CD4-positive, alpha-beta T cell (primary cell): ENCODE results near the gene GPR155. TPM values are rescaled to one million over a fixed set of nuclear protein-coding genes. Genes with fewer than 3 reads are reported as not detected.

ENCODE experiments used
- ATAC-seq: fragments of 200-7000 bp; cut with Tn5 transposase; one replicate; pipeline ENCODE4 v1.10.0; 2022; ENCODE audit warnings: mild to moderate bottlenecking; ENCODE audit not compliant: poor library complexity
- CTCF ChIA-PET: fragments of 350-600 bp; sonication (Branson Sonifier 250); formaldehyde crosslinking; loops from one replicate; lab custom pipeline; 2021; ENCODE audit warnings: antibody characterized with exemption, inconsistent platforms; lab: Charles Lee
- POLR2A ChIA-PET: fragments of 350-600 bp; sonication (Branson Sonifier 250); formaldehyde crosslinking; loops from one replicate; lab custom pipeline; 2021; ENCODE audit warnings: antibody characterized with exemption, inconsistent platforms; lab: Charles Lee
- DNase-seq, 14 experiments: peaks; one replicate each; pipeline ENCODE4 v3.0.0-alpha.2; 2013 to 2020; ENCODE audit warnings: mixed read lengths in 2 of 14
- H3K27ac ChIP-seq, 2 donors: one replicate each; pipeline versions ENCODE4 v1.5.1 to v1.7.0; 2013; ENCODE audit warnings: low read length in 2 of 2, low read depth in 1 of 2, mild to moderate bottlenecking in 1 of 2
- H3K27me3 ChIP-seq, 2 experiments: 1 replicate in 1 of 2; 2 replicates in 1 of 2; pipeline versions ENCODE4 v1.6.1 to v1.7.0; 2013; ENCODE audit warnings: low read length in 2 of 2, control low read depth in 1 of 2, mild to moderate bottlenecking in 1 of 2, moderate library complexity in 1 of 2; ENCODE audit not compliant: insufficient read depth in 2 of 2, control insufficient read depth in 1 of 2
- H3K36me3 ChIP-seq: one replicate; pipeline ENCODE4 v1.6.1; 2013; ENCODE audit warnings: low read length, control low read depth; ENCODE audit not compliant: insufficient read depth
- H3K4me1 ChIP-seq: one replicate; pipeline ENCODE4 v1.6.1; 2013; ENCODE audit warnings: low read length, control low read depth; ENCODE audit not compliant: insufficient read depth
- H3K4me3 ChIP-seq: one replicate; pipeline ENCODE4 v1.5.1; 2013; ENCODE audit warnings: mild to moderate bottlenecking, low read length, moderate library complexity
- H3K9me3 ChIP-seq, 2 experiments: 1 replicate in 1 of 2; 2 replicates in 1 of 2; pipeline versions ENCODE4 v1.6.1 to v1.7.0; 2013; ENCODE audit warnings: low read length in 2 of 2, mild to moderate bottlenecking in 2 of 2, control low read depth in 1 of 2, moderate library complexity in 1 of 2; ENCODE audit not compliant: control insufficient read depth in 1 of 2, insufficient read depth in 1 of 2
- H3K27ac Mint-ChIP-seq: one replicate; pipeline ENCODE4 v1.8.0; 2020; ENCODE audit warnings: mixed read lengths
- H3K27me3 Mint-ChIP-seq: one replicate; pipeline ENCODE4 v1.8.0; 2021; ENCODE audit warnings: mixed read lengths
- H3K36me3 Mint-ChIP-seq: one replicate; pipeline ENCODE4 v1.8.0; 2021; ENCODE audit warnings: low read depth, mixed read lengths
- H3K4me1 Mint-ChIP-seq: one replicate; pipeline ENCODE4 v1.8.0; 2021; ENCODE audit warnings: low read depth, mixed read lengths
- H3K4me3 Mint-ChIP-seq: one replicate; pipeline ENCODE4 v1.8.0; 2020; ENCODE audit warnings: mild to moderate bottlenecking, mixed read lengths
- H3K9me3 Mint-ChIP-seq: one replicate; pipeline ENCODE4 v1.8.0; 2020; ENCODE audit warnings: mixed read lengths
- CTCF ChIP-seq: fragments of 200-600 bp; IDR thresholded peaks from one replicate; pipeline ENCODE4 v1.8.0; 2022; ENCODE audit warnings: antibody characterized with exemption, mild to moderate bottlenecking
- intact Hi-C, 2 experiments: fragments of 100-400 bp; cut with DNase I in 1 of 2; cut with micrococcal nuclease in 1 of 2; formaldehyde crosslinking; loops; one replicate each; pipeline versions ENCODE4 v1.15.1 to v1.9.0; 2023 to 2025; cut with DNase I, micrococcal nuclease
- polyA plus RNA-seq, 2 donors: library from polyadenylated mRNA; unstranded; fragments of 120-200 nt; gene quantifications; one replicate each; pipeline ENCODE4 v1.2.1, GENCODE V29; 2013
- total RNA-seq, 174 experiments: library from RNA in 2 of 174; stranded (reverse) in 2 of 174; gene quantifications; one replicate each; pipeline ENCODE4 v1.2.3 and lab custom pipeline; 2021 to 2026

Gene GPR155
- total RNA-seq (1 to 10 TPM; 8.3 to 9.0 TPM), total RNA-seq (lab: John Stamatoyannopoulos, UW) (4.5 to 160 (median 52.4) reads per million in 172 experiments)
- polyA plus RNA-seq (2013, experiment 1 of 2), result 15.7 TPM
- polyA plus RNA-seq (2013, experiment 2 of 2), result 18.5 TPM

- peaks cover 7% of the 10 kb centered on the region for H3K36me3 ChIP-seq
- H3K27ac ChIP-seq, result peak within 1 kb of the TSS; percentile 50 to 75
- ChIA-PET POLR2A (interaction anchor here (0.9 to 3.4 kb wide), 10 partner anchors 10 to 197 kb away, joined by 3 to 35 read pairs (median 4); no protein-coding TSS in a partner anchor), CTCF (interaction anchor here (0.5 to 3.6 kb wide), 6 partner anchors 9 to 82 kb away, joined by 3 to 17 read pairs (median 3); no protein-coding TSS in a partner anchor)
- peaks cover 31% of the 10 kb centered on the region for H3K4me1 ChIP-seq
- Mint-ChIP-seq H3K4me3 (peak within 1 kb of the TSS; percentile 94), H3K4me1 (peaks cover 76% of the 10 kb centered on the region), H3K36me3 (peaks cover 23% of the 10 kb centered on the region), H3K27ac (peak within 1 kb of the TSS; percentile 95), H3K27me3 (no peaks in the 10 kb centered on the region), H3K9me3 (no peaks in the 10 kb centered on the region)
- H3K9me3 ChIP-seq, result no peaks in the 10 kb centered on the region
- no peak for TF ChIP-seq CTCF
- H3K27me3 ChIP-seq, result no peaks in the 10 kb centered on the region
- H3K4me3 ChIP-seq, result peak within 1 kb of the TSS; percentile 83
- intact Hi-C loops, result loop anchor here (2.0 to 5.0 kb wide), 3 partner anchors 24 to 239 kb away; partner anchors contain the start of gene OLA1 (in 1 of the 2)
- ATAC-seq, result peak; percentile 37
- peak in 11 of 14 experiments; percentile 23 to 67 (median 41) for DNase-seq
Observed at GRCh38 chr2:174486563-174487107, at the start of gene GPR155. GPR155 (minus strand) TSS chr2:174487029; CDS start chr2:174481956, 5,073 bp downstream.

- Histone ChIP-seq H3K4me3 (no peak overlapping the region), H3K36me3 (no peaks in the 10 kb centered on the region), H3K9me3 (no peaks in the 10 kb centered on the region), H3K27me3 (peaks cover 0 to 4% of the 10 kb centered on the region in 2 experiments), H3K4me1 (peaks cover 6% of the 10 kb centered on the region), H3K27ac (no peak overlapping the region)
- intact Hi-C loops, result no loop called here
- H3K4me3 Mint-ChIP-seq, result no peak overlapping the region
- H3K9me3 Mint-ChIP-seq, result no peaks in the 10 kb centered on the region
- DNase-seq, result no peak
- H3K36me3 Mint-ChIP-seq, result no peaks in the 10 kb centered on the region
- TF ChIP-seq CTCF, result no peak
- no peak for ATAC-seq
- no peak overlapping the region for H3K27ac Mint-ChIP-seq
- H3K4me1 Mint-ChIP-seq, result no peaks in the 10 kb centered on the region
- CTCF ChIA-PET, result interaction anchor here (1.0 kb wide), 1 partner anchor 10 kb away, joined by 3 read pairs; no protein-coding TSS in a partner anchor
- POLR2A ChIA-PET, result interaction anchor here (1.4 kb wide), 1 partner anchor 76 kb away, joined by 3 read pairs; no protein-coding TSS in a partner anchor
- peaks cover 7% of the 10 kb centered on the region for H3K27me3 Mint-ChIP-seq
Observed at GRCh38 chr2:174535757-174536703, 49.2 kb upstream of the GPR155 start.

GRCh38 chr2:174535083-174535482 lies 48.3 kb upstream of the GPR155 start:
- peaks cover 6% of the 10 kb centered on the region for H3K4me1 ChIP-seq
- no peak overlapping the region for H3K4me3 ChIP-seq
- no peaks in the 10 kb centered on the region for H3K36me3 Mint-ChIP-seq
- H3K4me3 Mint-ChIP-seq, result no peak overlapping the region
- no peak overlapping the region for H3K27ac Mint-ChIP-seq
- no peak for DNase-seq
- peaks cover 7% of the 10 kb centered on the region for H3K27me3 Mint-ChIP-seq
- no peak for ATAC-seq
- H3K36me3 ChIP-seq, result no peaks in the 10 kb centered on the region
- intact Hi-C loops, result no loop called here
- no peak for TF ChIP-seq CTCF
- no peaks in the 10 kb centered on the region for H3K4me1 Mint-ChIP-seq
- H3K9me3 ChIP-seq, result no peaks in the 10 kb centered on the region
- ChIA-PET CTCF (interaction anchor here (1.0 kb wide), 1 partner anchor 11 kb away, joined by 3 read pairs; no protein-coding TSS in a partner anchor), POLR2A (interaction anchor here (1.4 kb wide), 1 partner anchor 75 kb away, joined by 3 read pairs; no protein-coding TSS in a partner anchor)
- peaks cover 0 to 4% of the 10 kb centered on the region in 2 experiments for H3K27me3 ChIP-seq
- no peaks in the 10 kb centered on the region for H3K9me3 Mint-ChIP-seq
- H3K27ac ChIP-seq, result no peak overlapping the region
